ENCODE data around the gene MEAK7.
"Not testable (repeated sequence)": the region's sequence is repeated elsewhere in the genome, so short reads cannot be mapped to it uniquely, and the experiment has no call there.

MEAK7 gene

DNA sequence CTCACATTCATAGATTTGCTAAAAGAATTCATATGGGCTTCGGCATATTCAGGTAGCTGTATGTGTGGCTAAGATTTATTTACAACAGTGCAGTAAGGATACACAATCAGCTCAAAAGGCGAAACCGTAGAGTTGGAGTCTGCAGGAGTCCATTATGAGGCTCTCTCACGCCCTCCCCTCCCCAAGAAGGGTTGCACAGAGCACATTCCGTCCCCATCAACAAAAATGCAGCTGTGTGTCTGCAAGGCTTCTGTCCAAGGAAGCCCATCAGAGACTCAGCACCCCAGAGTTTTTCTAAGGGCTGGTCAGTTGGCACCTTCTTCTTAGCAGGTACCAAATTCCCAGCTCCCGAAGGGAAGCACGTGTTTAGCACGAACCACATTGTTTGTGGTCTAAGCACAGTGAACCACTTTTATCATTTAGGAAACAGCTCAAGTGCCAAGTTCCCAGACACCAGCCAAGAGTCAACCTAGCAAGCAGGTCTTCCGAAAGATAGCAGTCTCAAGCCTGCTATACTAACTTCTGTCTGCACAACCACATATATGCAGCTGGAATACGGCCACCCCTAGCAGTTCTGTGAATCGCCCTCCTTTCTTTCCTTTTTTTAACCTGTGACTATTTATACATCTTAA is 28.5 kb upstream of the MEAK7 start:
- no peak for DNase-seq

DNA sequence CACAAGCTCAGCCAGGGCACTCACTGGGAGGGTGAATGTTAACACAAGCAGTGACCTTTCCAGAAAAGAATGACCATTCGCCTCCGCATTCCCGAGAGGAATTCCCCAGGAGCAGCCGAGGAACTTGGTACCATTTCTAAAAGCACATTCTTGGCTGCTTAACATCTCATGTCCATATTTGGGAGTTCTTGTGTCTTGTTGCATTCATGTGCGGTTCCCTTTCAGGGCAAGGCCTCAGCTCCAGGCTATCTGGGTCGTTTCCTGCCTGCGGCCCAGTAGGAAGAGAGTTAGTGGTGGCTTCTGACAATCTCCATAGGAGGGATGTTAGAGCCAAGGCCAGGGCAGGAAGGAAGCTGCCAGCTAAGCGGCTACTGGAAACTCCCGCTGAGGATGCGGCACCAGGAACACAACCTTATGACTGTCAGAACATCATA is 27.8 kb upstream of the MEAK7 start:
- peak in 6 of 51 donors; percentile 5 to 32 (median 14) for DNase-seq

DNA sequence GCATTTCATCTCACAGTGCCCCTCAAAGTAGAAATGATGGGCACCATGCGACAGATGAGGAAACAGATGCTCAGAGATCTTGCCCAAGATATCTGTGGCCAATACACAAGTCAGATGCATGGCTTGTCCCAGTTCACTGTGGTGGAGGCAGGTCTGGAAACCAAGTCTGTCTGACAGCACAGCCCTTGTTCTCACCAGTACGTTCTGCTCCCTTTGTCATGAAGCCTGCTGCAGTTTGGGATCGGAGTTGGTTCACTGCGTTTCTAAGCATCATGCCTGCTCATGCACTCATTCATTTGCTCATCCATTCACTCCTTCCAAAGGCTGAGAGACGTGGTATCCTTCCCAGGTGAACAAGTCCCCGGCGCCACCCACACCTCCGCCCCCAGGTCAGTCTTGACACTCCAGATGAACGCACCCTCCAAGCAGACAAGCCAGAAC is 27.2 kb upstream of the MEAK7 start:
- no peak for DNase-seq

DNA sequence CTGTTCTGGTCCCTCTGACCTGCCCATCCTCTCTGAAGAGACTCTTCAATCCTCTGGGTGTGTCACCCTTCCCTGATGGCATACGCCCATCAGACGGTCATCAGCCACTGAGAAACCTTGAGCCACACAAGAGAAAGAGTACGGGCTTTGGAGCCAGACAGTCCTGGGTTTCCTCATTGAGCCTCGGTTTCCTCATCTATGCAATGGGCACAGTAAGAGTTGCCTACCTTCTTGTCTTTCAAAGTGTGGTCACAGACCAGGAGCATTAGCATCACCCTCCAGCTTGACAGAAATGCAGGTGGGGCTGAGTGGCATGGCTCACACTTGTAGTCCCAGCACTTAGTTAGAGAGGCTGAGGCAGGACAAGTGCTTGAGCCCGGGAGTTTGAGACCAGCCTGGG is 26.1 kb upstream of the MEAK7 start:
- no peak for DNase-seq

DNA sequence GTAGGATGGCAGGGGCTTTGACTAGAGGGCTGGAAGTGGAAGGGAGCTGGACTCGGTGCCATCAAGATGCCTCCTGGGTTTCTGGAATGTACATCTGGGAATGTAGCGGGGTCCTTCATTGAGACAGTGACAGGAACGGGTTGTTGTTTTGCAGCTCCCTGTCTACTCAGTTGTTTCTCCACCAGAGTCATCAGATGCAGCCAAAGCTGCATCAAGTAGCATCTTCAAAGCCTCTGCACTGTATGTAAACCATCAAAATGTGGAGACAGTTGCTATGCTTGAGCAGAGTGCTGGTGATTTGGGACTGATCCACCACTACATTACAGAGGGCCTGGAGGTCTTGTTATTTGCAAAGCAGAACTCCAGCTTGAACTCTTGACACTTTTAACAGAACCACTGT is 25.1 kb upstream of the MEAK7 start:
- DNase-seq = no peak

DNA sequence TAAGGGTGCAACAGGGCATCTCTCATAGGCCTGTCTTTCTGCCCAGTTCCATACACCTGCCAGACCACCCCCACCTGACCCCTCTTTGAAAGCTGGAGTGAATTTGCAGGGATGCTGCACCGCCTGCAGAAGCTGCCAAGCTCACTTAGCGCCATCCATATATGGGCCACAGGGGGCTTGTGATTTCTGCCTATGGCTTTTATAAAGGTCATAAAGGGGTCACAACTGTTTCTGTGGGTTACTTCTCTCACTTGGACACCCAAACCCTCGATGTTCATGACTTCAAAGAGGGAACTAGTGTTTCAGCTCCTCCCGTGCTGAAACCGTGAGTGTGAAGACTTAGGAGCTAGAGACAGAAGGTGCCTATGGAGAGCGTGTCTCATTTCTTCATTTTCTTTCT is 23.9 kb upstream of the MEAK7 start:
- no peak for DNase-seq

DNA sequence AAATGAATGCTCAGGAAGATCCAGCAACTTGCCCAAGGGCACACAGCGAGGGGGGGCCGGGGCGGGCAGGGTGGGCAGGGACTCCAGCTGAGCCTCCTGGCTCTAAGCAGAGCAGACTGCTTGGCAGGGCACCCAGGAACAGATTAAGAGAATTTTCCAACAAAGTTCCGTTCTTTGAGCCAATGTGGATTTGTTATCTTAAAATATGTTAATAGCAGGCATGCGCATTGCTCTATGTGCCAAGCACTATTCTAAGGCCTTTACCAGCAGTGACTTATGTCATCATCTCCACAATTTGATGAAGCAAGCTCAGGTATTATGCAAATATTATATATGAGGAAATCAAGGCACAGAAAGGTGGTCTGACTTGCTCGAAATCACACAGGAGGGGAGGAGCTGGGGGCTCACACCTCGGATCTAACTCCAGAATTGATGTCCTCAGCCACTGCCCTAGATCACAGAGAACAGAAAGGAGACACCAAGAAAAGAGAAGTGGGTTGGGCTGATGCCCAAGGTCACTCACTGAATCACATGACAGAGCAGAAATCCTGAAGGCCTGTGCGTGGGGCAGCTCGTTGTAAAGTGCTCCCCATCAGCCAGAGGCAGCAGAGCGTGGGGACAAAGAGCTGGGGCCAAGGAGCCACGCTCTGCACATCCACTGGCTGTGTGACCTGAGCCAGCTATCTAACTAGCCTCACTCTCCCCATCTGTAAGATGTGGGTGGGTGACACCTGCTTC is 23.2 kb upstream of the MEAK7 start:
- DNase-seq = peak in 3 of 51 donors; percentile 13 to 32 (median 15)

DNA sequence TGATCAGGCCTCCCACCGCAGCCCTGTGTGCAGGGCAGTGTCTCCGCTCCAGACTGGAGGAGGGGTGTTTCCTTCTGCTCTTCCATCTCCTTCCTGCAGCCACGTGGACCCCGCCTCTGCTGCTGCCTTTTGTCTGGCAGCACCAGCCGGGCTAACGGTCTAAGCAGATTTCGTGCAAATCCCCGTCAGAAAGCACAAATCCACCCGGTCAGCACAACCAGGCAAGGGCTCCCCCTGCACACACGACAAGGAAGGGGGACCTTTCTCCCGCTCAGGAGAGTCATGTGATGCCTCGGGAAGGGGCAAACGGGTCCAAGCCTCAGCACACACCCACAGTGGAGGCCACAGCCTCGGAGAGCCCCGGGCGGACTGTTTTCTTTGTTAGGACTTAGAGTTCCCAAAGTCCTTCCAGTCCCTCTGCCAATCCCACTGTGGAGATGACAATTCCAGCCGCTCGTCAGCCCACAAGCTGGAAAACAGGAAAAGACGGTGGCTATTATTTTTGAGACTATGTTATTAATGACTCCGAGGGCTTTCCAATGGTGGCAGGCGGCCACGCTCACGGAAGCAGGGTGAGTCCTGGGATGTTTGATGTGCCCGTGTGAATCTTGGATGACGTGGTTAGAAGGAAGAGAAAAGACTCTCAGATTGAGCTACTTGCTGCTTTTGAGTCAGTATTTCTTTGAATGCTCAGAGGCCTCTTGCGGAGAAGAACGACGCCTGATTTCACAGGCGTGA is 22.5 kb upstream of the MEAK7 start:
- DNase-seq = peak in 11 of 51 donors; percentile 12 to 61 (median 25)

DNA sequence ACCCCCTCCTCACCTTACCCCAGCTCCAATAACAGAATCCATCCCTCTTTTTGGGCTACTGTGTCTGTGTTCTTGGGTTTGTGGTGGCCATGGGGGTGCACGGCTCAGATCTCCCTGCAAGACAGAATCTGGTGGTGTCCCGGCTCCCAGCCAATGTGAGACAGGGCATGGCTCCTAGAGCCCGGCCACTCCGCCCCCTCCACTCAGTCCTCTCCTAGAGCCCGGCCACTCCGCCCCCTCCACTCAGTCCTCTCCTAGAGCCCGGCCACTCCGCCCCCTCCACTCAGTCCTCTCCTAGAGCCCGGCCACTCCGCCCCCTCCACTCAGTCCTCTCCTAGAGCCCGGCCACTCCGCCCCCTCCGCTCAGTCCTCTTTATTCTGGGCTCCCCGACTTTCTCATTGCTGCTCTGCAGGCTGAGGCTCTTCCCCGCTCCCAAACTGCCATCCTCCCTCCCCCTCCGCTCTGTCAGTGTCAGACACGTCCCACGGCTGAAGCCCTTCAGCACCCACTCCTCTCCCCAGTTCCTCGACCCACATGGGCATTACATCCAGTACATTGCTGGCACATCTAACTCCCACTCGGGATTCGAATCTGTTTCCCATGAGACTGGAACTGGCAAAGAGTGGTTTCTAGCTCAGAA is 20.6 kb upstream of the MEAK7 start:
- DNase-seq = not testable (repeated sequence)

DNA sequence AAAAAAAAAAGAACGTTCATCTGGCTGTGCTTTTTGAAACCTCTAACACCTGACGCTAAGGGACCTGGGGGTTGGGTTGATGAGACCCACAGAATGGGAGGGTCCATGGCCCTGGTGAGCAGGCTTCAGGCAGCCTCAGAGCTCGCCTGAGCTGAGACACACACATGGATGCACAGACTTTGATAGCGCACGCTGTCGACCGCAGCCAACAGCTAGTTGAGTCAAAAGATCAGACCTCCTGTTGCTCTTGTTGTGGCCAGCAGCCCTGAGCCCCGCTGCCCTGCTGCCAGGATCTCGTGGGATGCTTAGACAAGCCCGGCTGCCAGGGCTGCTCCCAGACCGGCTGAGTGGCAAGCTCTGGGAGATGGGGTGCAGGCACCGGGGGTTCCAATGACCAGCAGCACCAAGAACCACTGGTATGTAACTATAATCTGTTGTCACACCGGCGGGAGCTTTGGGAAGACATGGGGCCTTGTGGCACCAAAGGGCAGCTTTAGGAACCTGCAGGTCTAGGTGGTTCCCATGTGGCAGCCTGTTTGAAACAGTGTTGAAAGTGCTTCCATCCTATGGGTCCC is 20.0 kb upstream of the MEAK7 start:
- DNase-seq = no peak

DNA sequence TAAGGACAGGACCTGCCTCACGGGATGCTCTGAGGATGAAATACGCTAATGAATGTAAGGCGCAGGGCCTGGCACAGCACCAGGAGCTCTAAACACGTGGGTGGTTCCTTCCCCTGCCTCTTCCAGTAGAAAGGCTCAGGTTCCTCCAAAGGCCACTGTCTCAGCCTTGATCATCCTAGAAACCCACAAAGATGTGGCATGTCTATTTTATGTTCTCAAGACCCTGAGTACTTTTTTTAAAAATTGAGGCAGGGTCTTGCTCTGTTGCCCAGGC is 17.0 kb upstream of the MEAK7 start:
- DNase-seq = no peak

DNA sequence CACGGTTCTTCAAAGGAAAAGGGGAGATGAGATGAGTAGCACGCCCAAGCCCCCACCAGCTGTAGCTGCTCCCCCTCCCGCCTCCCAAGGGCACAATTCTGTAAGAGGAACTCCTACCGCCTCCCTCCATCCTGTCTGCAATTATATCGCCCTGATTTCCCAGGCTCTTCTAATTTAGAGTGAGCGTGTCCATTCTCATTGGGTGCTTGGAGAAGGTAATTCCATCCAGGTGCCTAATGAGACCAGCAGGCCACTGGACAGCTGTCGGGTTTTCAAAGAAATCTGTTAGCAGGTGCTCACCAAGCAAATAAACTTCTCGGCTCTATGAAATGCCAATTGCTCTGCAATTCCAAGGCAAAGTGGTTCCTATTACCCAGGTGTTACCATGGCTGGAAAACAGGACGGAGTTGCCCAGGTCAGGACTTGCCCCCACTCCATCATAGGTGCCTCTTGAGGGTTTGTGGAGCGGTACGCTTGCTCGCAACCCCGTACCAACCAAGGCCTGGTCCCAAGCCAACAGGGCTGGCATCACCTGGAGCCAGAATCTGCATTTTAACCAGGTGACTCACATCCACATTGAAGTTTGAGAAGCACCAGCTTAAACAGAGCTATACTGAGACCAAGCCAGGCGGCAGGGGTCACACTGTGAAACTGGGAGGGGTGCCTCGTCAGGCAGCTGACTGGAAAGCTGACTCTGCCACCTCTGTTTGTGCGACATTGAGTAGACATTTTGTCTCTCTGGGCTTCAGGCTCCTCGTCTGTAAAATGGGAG is 16.5 kb upstream of the MEAK7 start:
- DNase-seq = no peak

DNA sequence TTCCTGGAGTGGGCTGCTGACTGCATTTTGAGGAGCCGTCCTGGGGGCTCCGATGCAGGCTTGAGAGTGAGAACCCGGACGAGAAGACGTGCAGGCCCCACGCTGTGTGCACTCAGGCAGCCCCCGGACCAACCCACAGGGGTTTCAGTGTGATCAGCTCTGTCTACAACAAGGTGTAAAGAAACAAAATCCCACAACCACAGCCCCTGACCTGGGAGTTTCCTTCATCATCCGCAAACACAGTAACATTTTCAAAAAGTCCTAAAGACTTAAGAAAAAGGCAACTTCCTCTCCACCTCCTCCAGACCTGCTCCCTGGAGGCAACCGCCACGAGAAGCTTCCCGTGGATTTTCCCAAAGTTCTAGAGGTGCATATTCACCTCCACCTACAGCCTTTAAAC is 15.4 kb upstream of the MEAK7 start:
- DNase-seq = no peak

DNA sequence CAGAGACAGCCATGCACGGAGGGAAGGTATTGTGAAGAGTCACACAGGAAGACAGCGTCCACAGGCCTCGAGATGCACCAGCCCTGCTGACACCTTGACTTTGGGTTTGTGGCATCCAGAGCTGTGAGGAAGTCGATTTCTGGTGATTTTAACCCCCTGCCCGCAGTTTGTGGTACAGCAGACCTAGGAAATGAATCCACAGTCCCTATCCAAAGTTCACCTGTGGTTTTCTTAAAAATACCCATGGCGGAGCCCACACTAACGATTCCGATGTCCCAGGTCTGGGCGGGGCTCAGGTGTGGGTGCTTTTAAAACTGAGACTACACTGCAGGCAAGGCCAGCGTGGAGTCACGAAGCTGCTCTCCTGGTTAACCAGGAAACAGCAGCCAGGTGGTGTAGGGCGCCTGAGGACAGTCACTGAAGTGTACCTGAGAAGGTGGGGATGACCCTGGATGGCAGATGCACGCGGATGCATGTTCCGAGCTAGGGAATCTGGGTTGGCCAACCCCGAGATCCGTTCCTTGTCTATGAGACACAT is 14.4 kb upstream of the MEAK7 start:
- no peak for DNase-seq

DNA sequence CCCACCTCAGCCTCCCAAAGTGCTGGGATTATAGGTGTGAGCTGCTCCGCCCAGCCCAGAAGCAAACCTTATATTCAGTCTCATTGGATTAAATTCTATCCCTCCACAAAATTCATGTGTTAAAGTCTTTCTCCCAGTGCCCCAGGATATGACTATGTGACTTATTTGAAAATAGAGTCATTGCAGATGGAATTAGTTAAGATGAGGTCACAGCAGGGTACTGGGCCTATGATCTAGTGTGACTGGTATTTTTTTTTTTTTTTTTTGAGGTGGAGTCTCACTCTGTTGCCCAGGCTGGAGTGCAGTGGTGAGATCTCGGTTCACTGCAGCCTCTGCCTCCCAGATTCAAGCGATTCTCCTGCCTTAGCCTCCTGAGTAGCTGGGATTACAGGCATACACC is 13.8 kb upstream of the MEAK7 start:
- DNase-seq = not testable (repeated sequence)

DNA sequence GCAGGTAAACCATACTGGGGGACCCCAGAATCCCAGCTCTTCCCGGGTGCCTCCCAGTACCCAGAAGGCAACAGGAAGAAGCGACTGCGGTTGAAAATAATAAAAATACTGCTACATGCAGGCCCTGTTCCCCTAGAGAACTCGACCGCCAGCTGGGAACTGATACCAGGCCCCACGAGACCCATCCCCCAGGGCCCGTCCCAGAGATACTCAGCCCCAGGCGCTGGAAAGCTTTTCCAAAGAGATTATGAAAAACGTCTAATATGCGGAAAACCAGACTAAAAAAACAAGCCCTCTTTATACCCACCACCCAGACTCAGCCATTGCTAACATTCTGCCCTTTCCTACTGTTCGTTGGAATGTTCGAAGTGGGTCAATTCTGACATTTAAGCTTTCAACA is 12.9 kb upstream of the MEAK7 start:
- DNase-seq = no peak

DNA sequence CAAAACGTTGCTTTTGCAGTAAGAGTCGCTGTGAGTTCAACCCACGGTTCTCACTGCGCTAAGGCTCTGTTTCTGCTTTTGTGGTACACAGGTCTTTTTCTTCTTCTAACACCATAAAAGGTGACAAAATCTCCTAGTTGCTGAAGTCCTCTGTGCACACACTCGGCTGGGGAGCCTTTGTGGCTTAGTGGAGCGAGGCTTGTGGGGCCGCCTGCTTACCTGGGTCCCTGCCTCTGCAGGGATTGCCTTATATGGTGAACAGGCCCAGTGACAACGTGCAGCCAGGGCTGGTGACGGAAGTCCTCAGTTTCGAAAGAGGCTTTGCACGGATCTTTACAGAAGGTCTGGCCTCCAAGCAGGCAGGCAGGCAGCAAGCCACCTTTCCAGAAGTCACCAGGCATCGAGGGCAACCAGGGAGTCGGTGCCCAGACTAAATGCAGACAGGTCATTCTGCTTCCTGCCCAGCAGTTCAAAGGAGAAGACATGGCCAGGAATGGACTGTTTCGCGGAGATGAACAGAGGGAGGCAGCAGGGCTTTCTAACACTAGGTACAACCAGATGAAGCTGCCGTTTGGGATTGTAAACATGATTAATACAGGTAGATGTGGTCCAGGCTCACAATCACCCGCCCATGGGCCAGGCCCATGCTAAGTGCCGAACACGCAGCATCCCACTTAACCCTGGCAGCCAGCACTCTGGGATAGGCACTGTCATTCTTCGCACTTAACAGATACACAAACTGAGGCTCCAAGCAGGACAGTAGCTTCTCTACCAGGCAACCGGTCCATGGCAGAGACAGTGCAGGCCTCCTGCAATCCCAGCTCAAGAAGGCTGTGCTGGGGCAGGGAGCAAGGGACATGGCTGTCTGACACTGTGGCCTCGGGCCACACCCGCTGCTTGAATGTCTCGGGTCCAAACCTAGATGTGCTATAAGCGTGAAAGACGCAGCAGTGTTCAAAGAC is 10.7 kb upstream of the MEAK7 start:
- DNase-seq = peak in 4 of 51 donors; percentile 16 to 44 (median 20)

DNA sequence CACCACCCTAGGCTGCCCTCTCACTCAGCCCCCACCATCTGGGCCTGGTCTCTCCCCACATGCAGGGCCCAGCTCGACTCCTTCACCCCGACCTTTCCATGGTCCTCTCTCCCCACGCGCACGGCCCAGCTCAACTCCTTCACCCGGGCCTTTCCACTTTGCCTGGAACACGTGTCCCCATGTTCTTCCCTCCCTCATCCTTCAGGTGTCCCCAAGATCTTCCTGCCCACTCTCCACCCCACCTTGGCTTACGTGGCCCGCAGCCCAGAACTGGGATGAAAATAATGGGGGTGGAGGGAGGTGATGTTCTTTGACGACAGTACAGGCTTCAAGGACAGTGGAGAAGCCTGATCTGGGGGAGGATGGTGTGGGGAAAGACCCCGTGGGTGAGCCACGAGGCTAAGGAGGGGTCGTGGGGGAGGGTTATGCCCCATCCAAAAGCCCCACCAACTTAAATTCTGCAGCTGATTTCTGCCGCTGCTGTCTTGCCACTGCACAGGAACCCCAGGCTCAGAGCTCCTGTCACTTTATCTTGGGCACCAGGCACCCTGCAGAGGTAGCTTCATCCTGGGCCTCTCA is 9.9 kb upstream of the MEAK7 start:
- DNase-seq = no peak

DNA sequence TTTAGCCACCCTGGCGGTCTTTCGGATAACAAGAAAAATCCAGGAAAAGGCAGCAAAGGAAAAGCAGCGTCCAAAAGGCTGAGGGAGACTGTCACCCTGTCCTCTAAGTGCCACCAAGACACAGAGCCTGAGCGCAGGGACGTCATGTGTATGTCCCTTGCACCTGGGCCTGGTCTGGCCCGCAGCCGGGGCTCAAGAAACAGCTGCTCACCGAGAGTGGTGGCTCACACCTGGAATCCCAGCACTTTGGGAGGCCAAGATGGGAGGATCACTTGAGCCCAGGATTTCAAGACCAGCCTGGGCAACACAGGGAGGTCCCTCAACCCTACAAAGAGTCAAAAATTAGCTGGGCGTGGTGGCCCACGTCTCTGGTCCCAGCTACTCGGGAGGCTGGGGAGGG is 9.2 kb upstream of the MEAK7 start:
- DNase-seq = no peak

Measured in hypothalamus (tissue), 51 donors.